CD14-positive monocyte (primary cell): Measurements from ENCODE around the gene MUTYH. TPM values are rescaled to one million over a fixed set of nuclear protein-coding genes. Genes with fewer than 3 reads are reported as not detected.
A peak's percentile ranks its signal among the peaks of the same experiment; 100 is the strongest.

ENCODE experiments used
- DNase-seq, 3 donors: peaks; one replicate each; pipeline ENCODE4 v3.0.0-alpha.2; 2011 to 2022
- H2AFZ ChIP-seq: 2 replicates; pipeline ENCODE4 v1.6.0; 2012; ENCODE audit warnings: mild to moderate bottlenecking, low read depth, low read length, inconsistent platforms; ENCODE audit not compliant: insufficient read depth, poor library complexity, severe bottlenecking
- H3K27ac ChIP-seq, 2 donors: 1 replicate in 1 of 2; 2 replicates in 1 of 2; pipeline ENCODE4 v1.5.1; 2012 to 2013; ENCODE audit warnings: low read length in 2 of 2, control low read depth in 1 of 2, inconsistent platforms in 1 of 2, low read depth in 1 of 2, mild to moderate bottlenecking in 1 of 2
- H3K27me3 ChIP-seq, 2 donors: one replicate each; pipeline versions ENCODE4 v1.6.0 to v1.6.1; 2011 to 2013; ENCODE audit warnings: low read length in 2 of 2; ENCODE audit not compliant: control insufficient read depth in 2 of 2, insufficient read depth in 2 of 2
- H3K36me3 ChIP-seq, 2 donors: replicated peaks in 1 of 2; 1 replicate in 1 of 2; 2 replicates in 1 of 2; pipeline versions ENCODE4 v1.5.1 to v1.6.1; 2012 to 2013; ENCODE audit warnings: low read length in 2 of 2, control low read depth in 1 of 2, inconsistent platforms in 1 of 2, mild to moderate bottlenecking in 1 of 2; ENCODE audit not compliant: insufficient read depth in 2 of 2, control insufficient read depth in 1 of 2
- H3K4me1 ChIP-seq, 2 donors: 1 replicate in 1 of 2; 2 replicates in 1 of 2; pipeline versions ENCODE4 v1.5.1 to v1.6.1; 2012 to 2013; ENCODE audit warnings: low read length in 2 of 2, control low read depth in 1 of 2, inconsistent platforms in 1 of 2, mild to moderate bottlenecking in 1 of 2, moderate library complexity in 1 of 2; ENCODE audit not compliant: insufficient read depth in 2 of 2, control insufficient read depth in 1 of 2
- H3K4me2 ChIP-seq: replicated peaks from 2 replicates; pipeline ENCODE3; 2012; ENCODE audit warnings: low read length, moderate library complexity, mild to moderate bottlenecking; ENCODE audit not compliant: poor library complexity, severe bottlenecking; ENCODE audit errors: extremely low read depth
- H3K4me3 ChIP-seq, 3 experiments: fragments of 200-600 bp in 1 of 3; sonication (generic) in 1 of 3; replicated peaks in 1 of 3; 1 replicate in 2 of 3; 2 replicates in 1 of 3; pipeline ENCODE4 v1.5.1; 2011 to 2013; ENCODE audit warnings: low read length in 3 of 3, mild to moderate bottlenecking in 3 of 3, control low read depth in 2 of 3, low read depth in 2 of 3, inconsistent platforms in 1 of 3, moderate library complexity in 1 of 3
- H3K79me2 ChIP-seq: 2 replicates; pipeline ENCODE4 v1.6.0; 2012; ENCODE audit warnings: mild to moderate bottlenecking, control low read depth, inconsistent platforms, low read length, moderate library complexity; ENCODE audit not compliant: insufficient read depth
- H3K9ac ChIP-seq: 2 replicates; pipeline ENCODE4 v1.6.0; 2017; ENCODE audit warnings: low read length, mild to moderate bottlenecking; ENCODE audit not compliant: insufficient read depth, poor library complexity, severe bottlenecking
- H3K9me3 ChIP-seq, 2 donors: replicated peaks in 1 of 2; 1 replicate in 1 of 2; 2 replicates in 1 of 2; pipeline versions ENCODE4 v1.5.1 to v1.6.1; 2012 to 2013; ENCODE audit warnings: low read length in 2 of 2, control low read depth in 1 of 2; ENCODE audit not compliant: control insufficient read depth in 1 of 2, insufficient read depth in 1 of 2
- H4K20me1 ChIP-seq: 2 replicates; pipeline ENCODE4 v1.6.0; 2012; ENCODE audit warnings: mild to moderate bottlenecking, low read length, control low read depth, moderate library complexity; ENCODE audit not compliant: insufficient read depth
- H3K27ac Mint-ChIP-seq, 7 donors: one replicate each; pipeline ENCODE4 v1.8.0; 2020; ENCODE audit warnings: mild to moderate bottlenecking in 7 of 7, mixed read lengths in 7 of 7, moderate library complexity in 6 of 7, inconsistent platforms in 2 of 7
- H3K27me3 Mint-ChIP-seq, 3 donors: one replicate each; pipeline ENCODE4 v1.8.0; 2021 to 2022; ENCODE audit warnings: low read depth in 3 of 3, mild to moderate bottlenecking in 3 of 3, mixed read lengths in 3 of 3, moderate library complexity in 3 of 3, inconsistent platforms in 1 of 3
- H3K36me3 Mint-ChIP-seq, 2 donors: one replicate each; pipeline ENCODE4 v1.8.0; 2020; ENCODE audit warnings: mixed read lengths in 2 of 2, inconsistent platforms in 1 of 2, mild to moderate bottlenecking in 1 of 2
- H3K4me1 Mint-ChIP-seq: one replicate; pipeline ENCODE4 v1.8.0; 2020; ENCODE audit warnings: mild to moderate bottlenecking, mixed read lengths
- H3K4me3 Mint-ChIP-seq, 2 donors: one replicate each; pipeline ENCODE4 v1.8.0; 2020; ENCODE audit warnings: mild to moderate bottlenecking in 2 of 2, mixed read lengths in 2 of 2, moderate library complexity in 1 of 2
- H3K9me3 Mint-ChIP-seq, 7 donors: one replicate each; pipeline ENCODE4 v1.8.0; 2020 to 2022; ENCODE audit warnings: mixed read lengths in 7 of 7, mild to moderate bottlenecking in 6 of 7, moderate library complexity in 6 of 7, inconsistent platforms in 2 of 7
- WGBS: methylation state at CpG from one replicate; pipeline ENCODE4 v1.1.5; 2013; ENCODE audit warnings: missing lambda C conversion rate; ENCODE audit not compliant: insufficient coverage; 5-methylcytosine and 5-hydroxymethylcytosine counted together
- intact Hi-C, 2 donors: fragments of 100-400 bp; cut with micrococcal nuclease; formaldehyde crosslinking; loops; one replicate each; pipeline versions ENCODE4 v1.15.0 to v1.15.1; 2023
- polyA plus RNA-seq, 3 donors: library from polyadenylated mRNA; depleted of rRNA in 1 of 3; unstranded in 2 of 3; stranded (reverse) in 1 of 3; fragments of 300-500 nt in 2 of 3; fragments of >200 nt in 1 of 3; fragmentation: Illumina TruSeq in 2 of 3; gene quantifications; 1 replicate in 2 of 3; 2 replicates in 1 of 3; pipeline ENCODE4 v1.2.3, GENCODE V29; 2012 to 2021
- TF ChIP-seq, protein P1 (sequence below): fragments of 200-600 bp; IDR thresholded peaks from one replicate; pipeline ENCODE4 v1.8.0; 2022; ENCODE audit warnings: antibody characterized with exemption, mild to moderate bottlenecking

Gene MUTYH
- polyA plus RNA-seq, 3 donors: 6.7 to 22.9 (median 8.1) TPM

DNA sequence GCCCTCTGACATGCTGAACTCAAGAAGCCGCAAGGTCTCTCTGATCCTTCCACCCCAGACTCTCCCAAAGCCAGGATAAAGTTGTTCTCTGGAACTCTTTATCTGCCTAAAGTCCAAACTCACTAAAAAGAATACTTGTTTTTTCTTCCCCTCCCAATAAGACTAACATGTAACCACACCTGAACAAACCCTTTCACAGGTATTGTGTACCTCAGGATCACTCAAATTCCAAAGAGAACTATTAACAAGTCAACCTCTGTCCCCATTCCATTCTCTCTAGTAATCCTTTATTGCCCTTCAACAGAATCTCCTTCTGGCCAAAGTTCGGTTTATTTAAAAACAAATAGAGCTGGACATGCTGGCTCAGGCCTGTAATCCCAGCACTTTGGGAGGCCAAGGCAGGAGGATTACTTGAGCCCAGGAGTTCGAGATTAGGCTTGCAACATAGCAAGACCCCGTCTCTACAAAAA lies 4.3 kb downstream of the MUTYH start:
- peaks cover 4% of the 10 kb centered on the region for H4K20me1 ChIP-seq
- Mint-ChIP-seq H3K27ac (no peak overlapping the region), H3K9me3 (no peaks in the 10 kb centered on the region), H3K4me1 (peaks cover 27% of the 10 kb centered on the region), H3K27me3 (peaks cover 0 to 5% (median 0%) of the 10 kb centered on the region in 3 donors), H3K36me3 (peaks cover 22 to 30% of the 10 kb centered on the region in 2 donors), H3K4me3 (no peak overlapping the region)
- peaks cover 22% of the 10 kb centered on the region for H3K79me2 ChIP-seq
- no peaks in the 10 kb centered on the region for H3K27me3 ChIP-seq
- no peak overlapping the region for H3K9ac ChIP-seq
- intact Hi-C loops: no loop called here
- 93% methylated on average over 4 of the region's 4 CpGs for WGBS
- no peak overlapping the region for H3K4me2 ChIP-seq
- no peaks in the 10 kb centered on the region for H3K9me3 ChIP-seq
- peaks cover 22 to 29% of the 10 kb centered on the region in 2 donors for H3K36me3 ChIP-seq
- no peak overlapping the region for H3K4me3 ChIP-seq
- no peak overlapping the region for H2AFZ ChIP-seq
- H3K4me1 ChIP-seq: peaks cover 24 to 25% of the 10 kb centered on the region in 2 donors
- TF ChIP-seq, protein P1, sequence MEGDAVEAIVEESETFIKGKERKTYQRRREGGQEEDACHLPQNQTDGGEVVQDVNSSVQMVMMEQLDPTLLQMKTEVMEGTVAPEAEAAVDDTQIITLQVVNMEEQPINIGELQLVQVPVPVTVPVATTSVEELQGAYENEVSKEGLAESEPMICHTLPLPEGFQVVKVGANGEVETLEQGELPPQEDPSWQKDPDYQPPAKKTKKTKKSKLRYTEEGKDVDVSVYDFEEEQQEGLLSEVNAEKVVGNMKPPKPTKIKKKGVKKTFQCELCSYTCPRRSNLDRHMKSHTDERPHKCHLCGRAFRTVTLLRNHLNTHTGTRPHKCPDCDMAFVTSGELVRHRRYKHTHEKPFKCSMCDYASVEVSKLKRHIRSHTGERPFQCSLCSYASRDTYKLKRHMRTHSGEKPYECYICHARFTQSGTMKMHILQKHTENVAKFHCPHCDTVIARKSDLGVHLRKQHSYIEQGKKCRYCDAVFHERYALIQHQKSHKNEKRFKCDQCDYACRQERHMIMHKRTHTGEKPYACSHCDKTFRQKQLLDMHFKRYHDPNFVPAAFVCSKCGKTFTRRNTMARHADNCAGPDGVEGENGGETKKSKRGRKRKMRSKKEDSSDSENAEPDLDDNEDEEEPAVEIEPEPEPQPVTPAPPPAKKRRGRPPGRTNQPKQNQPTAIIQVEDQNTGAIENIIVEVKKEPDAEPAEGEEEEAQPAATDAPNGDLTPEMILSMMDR: no peak
- no peak for DNase-seq
- H3K27ac ChIP-seq: no peak overlapping the region

DNA sequence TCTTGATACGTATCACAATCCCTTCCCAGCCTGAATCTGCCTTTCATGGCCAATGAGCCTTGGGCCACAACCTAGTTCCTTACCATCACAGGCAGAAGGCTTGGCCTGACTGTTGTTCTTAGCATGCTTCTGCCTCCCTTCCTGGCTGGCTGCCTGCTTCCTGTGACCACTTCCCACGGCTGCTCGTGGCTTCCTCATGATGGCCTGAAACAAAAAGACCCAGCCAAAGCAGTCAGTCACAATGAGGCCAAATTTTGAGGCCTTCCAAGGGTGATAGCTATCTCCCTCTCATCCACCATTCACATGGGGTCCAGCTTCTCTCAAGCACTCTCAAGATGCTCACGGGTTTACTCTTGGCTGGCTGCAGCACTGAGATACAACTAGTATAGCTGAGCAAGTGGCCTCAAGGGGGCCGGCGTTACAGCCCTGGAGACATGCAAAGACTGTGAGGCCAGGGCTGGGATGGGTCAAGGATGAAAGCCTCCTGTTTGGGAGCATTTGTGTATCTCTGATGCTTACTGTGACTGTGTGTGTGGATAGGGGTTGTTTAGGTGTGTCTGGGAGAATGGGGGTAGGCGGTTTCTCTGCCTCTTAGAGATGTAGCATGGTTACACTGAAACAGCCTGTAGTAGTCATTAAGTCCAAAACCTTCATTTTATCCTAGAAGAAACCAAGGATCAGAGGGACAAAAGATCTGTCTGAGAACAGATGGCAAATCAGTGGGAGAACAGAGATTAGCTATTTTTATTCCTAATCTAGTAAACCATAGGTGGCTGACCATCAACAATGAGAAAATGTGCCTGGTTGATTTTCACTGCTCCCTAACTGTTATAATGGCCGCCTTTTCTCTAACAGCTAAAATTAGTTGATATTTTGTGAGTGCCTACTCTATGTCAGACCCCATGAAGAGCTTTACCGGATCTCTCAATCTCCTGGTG lies 5.7 kb downstream of the MUTYH start:
- H3K4me3 Mint-ChIP-seq: no peak overlapping the region
- H3K79me2 ChIP-seq: peaks cover 17% of the 10 kb centered on the region
- H3K9me3 ChIP-seq: no peaks in the 10 kb centered on the region
- no peak for DNase-seq
- H4K20me1 ChIP-seq: no peaks in the 10 kb centered on the region
- 49% methylated on average over 5 of the region's 9 CpGs for WGBS
- H3K4me1 Mint-ChIP-seq: peaks cover 18% of the 10 kb centered on the region
- no peaks in the 10 kb centered on the region for H3K27me3 ChIP-seq
- intact Hi-C loops: no loop called here
- no peak overlapping the region for H3K4me2 ChIP-seq
- H3K36me3 Mint-ChIP-seq: peaks cover 32 to 42% of the 10 kb centered on the region in 2 donors
- H3K9ac ChIP-seq: peak overlapping the region; percentile 21
- H3K27ac ChIP-seq: peak overlapping the region in 1 of 2 donors; percentile 65
- peaks cover 18 to 19% of the 10 kb centered on the region in 2 donors for H3K4me1 ChIP-seq
- H3K27ac Mint-ChIP-seq: peak overlapping the region in 6 of 7 donors; percentile 9 to 82 (median 60)
- TF ChIP-seq, protein P1: no peak
- peaks cover 23 to 39% of the 10 kb centered on the region in 2 donors for H3K36me3 ChIP-seq
- H3K9me3 Mint-ChIP-seq: no peaks in the 10 kb centered on the region
- H3K4me3 ChIP-seq: no peak overlapping the region
- no peak overlapping the region for H2AFZ ChIP-seq
- H3K27me3 Mint-ChIP-seq: peaks cover 0 to 5% (median 0%) of the 10 kb centered on the region in 3 donors
